Hepatocyte (in vitro differentiated cells): ENCODE results near the gene PDE11A. TPM values are rescaled to one million over a fixed set of nuclear protein-coding genes. Genes with fewer than 3 reads are reported as not detected.

Source experiments
- DNase-seq: peaks from one replicate; pipeline ENCODE4 v3.0.0-alpha.2; 2016; ENCODE audit warnings: low spot score
- H2AFZ ChIP-seq: fragments of 200-600 bp; sonication (generic); 2 replicates; pipeline ENCODE4 v1.6.0; 2016; ENCODE audit warnings: antibody characterized with exemption, mild to moderate bottlenecking
- H3K27ac ChIP-seq: fragments of 200-600 bp; sonication (generic); 2 replicates; pipeline ENCODE4 v1.5.1; 2016; ENCODE audit warnings: mild to moderate bottlenecking
- H3K27me3 ChIP-seq: fragments of 200-600 bp; sonication (generic); 2 replicates; pipeline ENCODE4 v1.6.1; 2016
- H3K36me3 ChIP-seq: fragments of 200-600 bp; sonication (generic); replicated peaks from 2 replicates; pipeline ENCODE4 v1.5.1; 2016; ENCODE audit warnings: low read depth; ENCODE audit not compliant: insufficient read depth
- H3K4me1 ChIP-seq: fragments of 200-600 bp; sonication (generic); 2 replicates; pipeline ENCODE4 v1.5.1; 2016; ENCODE audit warnings: mild to moderate bottlenecking, moderate library complexity; ENCODE audit not compliant: insufficient read depth
- H3K4me2 ChIP-seq: fragments of 200-600 bp; sonication (generic); 2 replicates; pipeline ENCODE4 v1.6.0; 2016
- H3K4me3 ChIP-seq: fragments of 200-600 bp; sonication (generic); 2 replicates; pipeline ENCODE4 v1.5.1; 2016; ENCODE audit warnings: mild to moderate bottlenecking
- H3K79me2 ChIP-seq: fragments of 200-600 bp; sonication (generic); 2 replicates; pipeline ENCODE4 v1.6.0; 2017; ENCODE audit warnings: mild to moderate bottlenecking
- H3K9me2 ChIP-seq: fragments of 200-600 bp; sonication (generic); replicated peaks from 2 replicates; pipeline ENCODE4 v1.6.0; 2017; ENCODE audit warnings: mild to moderate bottlenecking; ENCODE audit not compliant: insufficient read depth
- H3K9me3 ChIP-seq: fragments of 200-600 bp; sonication (generic); 2 replicates; pipeline ENCODE4 v1.5.1; 2016; ENCODE audit warnings: low read depth, mild to moderate bottlenecking
- H4K20me1 ChIP-seq: fragments of 200-600 bp; sonication (generic); 2 replicates; pipeline ENCODE4 v1.6.0; 2016; ENCODE audit warnings: mild to moderate bottlenecking; ENCODE audit not compliant: insufficient read depth, poor library complexity, severe bottlenecking
- CTCF ChIP-seq: fragments of 200-600 bp; sonication (generic); IDR thresholded peaks from 2 replicates; pipeline ENCODE4 v1.5.1; 2016; ENCODE audit warnings: antibody characterized with exemption, mild to moderate bottlenecking; ENCODE audit not compliant: poor library complexity
- EZH2 ChIP-seq: fragments of 200-600 bp; sonication (generic); IDR thresholded peaks from 2 replicates; pipeline ENCODE4 v1.6.1; 2016; ENCODE audit warnings: antibody characterized with exemption, mild to moderate bottlenecking, borderline replicate concordance
- EZH2phosphoT487 ChIP-seq: fragments of 200-600 bp; sonication (generic); IDR thresholded peaks from one replicate; pipeline ENCODE4 v1.6.1; 2018; ENCODE audit warnings: antibody characterized with exemption, mild to moderate bottlenecking, low read depth, moderate library complexity; ENCODE audit not compliant: unreplicated experiment, severe bottlenecking
- WGBS: methylation state at CpG from one replicate; pipeline ENCODE4 v1.1.6; 2016; ENCODE audit warnings: low lambda C conversion rate; ENCODE audit errors: missing lambda C conversion rate; 5-methylcytosine and 5-hydroxymethylcytosine counted together
- polyA plus RNA-seq: library from polyadenylated mRNA; unstranded; fragments of >200 nt; fragmentation: Nextera tagmentation; extraction: Ambion mirVana; gene quantifications from 2 replicates; pipeline ENCODE4 v1.2.1, GENCODE V29; 2016
- total RNA-seq: library from RNA; depleted of rRNA; stranded (reverse); fragments of >200 nt; gene quantifications from 2 replicates; pipeline ENCODE4 v1.2.3, GENCODE V29; 2014

PDE11A gene
- total and polyA plus RNA-seq, 2 experiments from 2014 or later = 0.71 to 1.9 TPM

GRCh38 chr2:177783091-177783490, 289.5 kb downstream of the PDE11A start:
- no peak for DNase-seq
- Histone ChIP-seq H3K27me3 (no peaks in the 10 kb centered on the region), H2AFZ (no peak overlapping the region), H4K20me1 (no peaks in the 10 kb centered on the region), H3K9me3 (no peaks in the 10 kb centered on the region), H3K4me3 (no peak overlapping the region), H3K79me2 (no peaks in the 10 kb centered on the region), H3K4me1 (peaks cover 6% of the 10 kb centered on the region), H3K27ac (no peak overlapping the region), H3K9me2 (no peaks in the 10 kb centered on the region), H3K36me3 (no peaks in the 10 kb centered on the region), H3K4me2 (no peak overlapping the region)
- TF ChIP-seq EZH2 (no peak), CTCF (no peak), EZH2phosphoT487 (no peak)

- no peak overlapping the region for H3K4me3 ChIP-seq
- DNase-seq = no peak
- H3K4me2 ChIP-seq = no peak overlapping the region
- H3K36me3 ChIP-seq = no peaks in the 10 kb centered on the region
- H3K27me3 ChIP-seq = no peaks in the 10 kb centered on the region
- no peaks in the 10 kb centered on the region for H4K20me1 ChIP-seq
- no peak overlapping the region for H3K27ac ChIP-seq
- H3K79me2 ChIP-seq = no peaks in the 10 kb centered on the region
- peaks cover 6% of the 10 kb centered on the region for H3K4me1 ChIP-seq
- H3K9me2 ChIP-seq = no peaks in the 10 kb centered on the region
- H2AFZ ChIP-seq = no peak overlapping the region
- no peaks in the 10 kb centered on the region for H3K9me3 ChIP-seq
- no peak for TF ChIP-seq CTCF
- TF ChIP-seq EZH2 = no peak
- no peak for TF ChIP-seq EZH2phosphoT487
Measured at GRCh38 chr2:177782613-177783012, 290.0 kb downstream of the PDE11A start.

GRCh38 chr2:177778472-177778871, 294.1 kb downstream of the PDE11A start:
- no peaks in the 10 kb centered on the region for H3K9me2 ChIP-seq
- H3K27ac ChIP-seq = no peak overlapping the region
- H3K4me2 ChIP-seq = no peak overlapping the region
- H4K20me1 ChIP-seq = no peaks in the 10 kb centered on the region
- no peak overlapping the region for H2AFZ ChIP-seq
- no peaks in the 10 kb centered on the region for H3K79me2 ChIP-seq
- WGBS = 96% methylated on average over 5 of the region's 5 CpGs
- H3K4me3 ChIP-seq = no peak overlapping the region
- no peak for DNase-seq
- TF ChIP-seq EZH2phosphoT487 = no peak
- no peaks in the 10 kb centered on the region for H3K9me3 ChIP-seq
- peaks cover 2% of the 10 kb centered on the region for H3K4me1 ChIP-seq
- H3K27me3 ChIP-seq = no peaks in the 10 kb centered on the region
- no peaks in the 10 kb centered on the region for H3K36me3 ChIP-seq

- H4K20me1 ChIP-seq = no peaks in the 10 kb centered on the region
- H3K9me2 ChIP-seq = no peaks in the 10 kb centered on the region
Measured at GRCh38 chr2:177772529-177772928, 300.0 kb downstream of the PDE11A start.

More at GRCh38 chr2:177772529-177772928, 300.0 kb downstream of the PDE11A start:
- Histone ChIP-seq H3K36me3 (no peaks in the 10 kb centered on the region), H3K27ac (no peak overlapping the region), H3K9me3 (no peaks in the 10 kb centered on the region), H3K4me2 (no peak overlapping the region), H3K27me3 (no peaks in the 10 kb centered on the region), H3K4me3 (no peak overlapping the region), H2AFZ (no peak overlapping the region), H3K4me1 (no peaks in the 10 kb centered on the region), H3K79me2 (no peaks in the 10 kb centered on the region)
- no peak for TF ChIP-seq EZH2phosphoT487
- TF ChIP-seq CTCF = peak; percentile 57
- TF ChIP-seq EZH2 = no peak
- peak; percentile 41 for DNase-seq
